HG02588 (cell line): ENCODE measurements around the gene JUN.

Source experiments
- ATAC-seq: cut with Tn5 transposase; IDR thresholded peaks from one replicate; pipeline ENCODE4 v1.9.1; 2021; ENCODE audit warnings: mild to moderate bottlenecking, moderate library complexity; ENCODE audit not compliant: unreplicated experiment

The JUN gene

GRCh38 chr1:58783993-58784757 is at the start of gene JUN:
Gene JUN (minus strand): TSS chr1:58784047. CDS start chr1:58783070, 977 bp downstream.
- ATAC-seq = peak; percentile 75

DNA sequence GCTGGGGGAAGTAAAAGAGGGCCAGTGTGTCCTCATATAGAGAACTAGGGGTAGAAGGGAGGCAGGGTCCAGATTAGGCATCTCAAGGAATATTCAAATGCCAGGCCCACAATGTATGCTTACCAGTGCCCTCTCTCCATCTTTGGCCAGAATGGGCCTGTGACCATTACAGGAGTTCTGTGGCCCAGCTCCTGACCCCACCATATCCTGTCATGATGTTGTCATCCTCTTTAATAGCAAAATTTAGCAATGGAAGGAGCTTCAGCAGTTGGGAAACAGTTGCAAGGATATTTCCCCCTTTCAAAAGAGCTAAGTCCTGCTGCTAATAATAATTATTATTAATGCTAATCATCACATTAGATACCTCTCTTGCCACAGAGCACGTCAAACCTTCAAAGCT is 49.3 kb upstream of the JUN start:
- no peak for ATAC-seq

- ATAC-seq = no peak
Measured at GRCh38 chr1:58830291-58830690, 46.4 kb upstream of the JUN start.

DNA sequence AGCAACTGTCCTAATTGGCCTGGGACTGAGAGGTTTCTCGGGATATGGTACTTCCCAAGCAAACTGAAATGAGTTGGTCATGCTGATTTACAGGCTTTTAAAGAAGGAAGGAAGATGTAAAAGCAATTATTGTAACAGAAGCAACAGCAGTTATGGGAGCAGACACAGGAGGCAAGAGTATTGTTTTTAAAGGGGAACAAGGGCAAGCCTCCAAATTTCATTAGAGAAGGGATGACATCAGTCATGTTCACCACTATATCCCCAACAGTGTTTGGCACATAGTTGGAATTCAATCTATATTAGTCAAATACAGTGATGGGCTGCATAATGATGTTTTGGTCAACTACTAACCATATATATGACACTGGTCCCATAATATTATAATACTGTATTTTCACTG is 46.0 kb upstream of the JUN start:
- ATAC-seq = no peak

DNA sequence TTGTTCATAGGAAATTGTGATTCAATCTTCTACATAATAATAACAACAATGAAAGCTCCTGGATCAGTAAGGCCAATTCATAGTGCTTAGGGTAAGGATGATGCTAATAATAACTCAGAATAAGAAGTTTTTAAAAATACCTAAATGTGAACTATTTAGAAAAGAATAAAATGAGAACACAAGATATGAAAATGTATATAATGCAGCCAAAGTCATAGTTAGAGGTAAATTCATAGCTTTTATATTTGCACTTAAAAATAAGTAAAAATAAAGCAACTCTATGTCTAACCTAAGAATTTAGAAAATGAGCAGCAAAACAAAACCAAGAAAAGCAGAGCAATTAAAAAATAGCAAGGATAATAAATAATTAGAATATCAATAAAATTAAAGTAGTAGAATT is 43.5 kb upstream of the JUN start:
- ATAC-seq = no peak

GRCh38 chr1:58824753-58825389 is 41.0 kb upstream of the JUN start:
- ATAC-seq = no peak

GRCh38 chr1:58823481-58824010 is 39.7 kb upstream of the JUN start:
- ATAC-seq = no peak

GRCh38 chr1:58821309-58821708 is 37.5 kb upstream of the JUN start:
- no peak for ATAC-seq

DNA sequence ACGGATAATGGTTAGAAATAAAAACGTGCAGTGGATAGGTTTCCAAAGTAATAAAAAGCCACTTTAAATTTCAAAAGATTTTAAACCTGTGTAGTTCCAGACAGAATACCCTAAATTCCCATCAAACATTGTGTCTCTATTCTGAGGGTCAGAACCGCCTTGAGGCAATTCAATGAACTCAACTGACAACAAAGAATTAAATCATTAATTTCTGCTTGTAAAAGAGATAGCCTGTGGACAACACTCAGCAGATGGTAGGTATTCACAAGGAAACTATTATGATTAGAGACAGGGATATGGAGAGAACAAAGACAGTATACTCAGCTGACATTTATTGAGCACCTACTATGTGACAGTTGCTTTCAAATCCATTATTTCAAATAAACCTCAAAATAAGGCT is 35.1 kb upstream of the JUN start:
- no peak for ATAC-seq

- no peak for ATAC-seq
Measured at GRCh38 chr1:58818075-58818474, 34.2 kb upstream of the JUN start.

GRCh38 chr1:58816747-58817221 is 32.9 kb upstream of the JUN start:
- ATAC-seq = no peak

DNA sequence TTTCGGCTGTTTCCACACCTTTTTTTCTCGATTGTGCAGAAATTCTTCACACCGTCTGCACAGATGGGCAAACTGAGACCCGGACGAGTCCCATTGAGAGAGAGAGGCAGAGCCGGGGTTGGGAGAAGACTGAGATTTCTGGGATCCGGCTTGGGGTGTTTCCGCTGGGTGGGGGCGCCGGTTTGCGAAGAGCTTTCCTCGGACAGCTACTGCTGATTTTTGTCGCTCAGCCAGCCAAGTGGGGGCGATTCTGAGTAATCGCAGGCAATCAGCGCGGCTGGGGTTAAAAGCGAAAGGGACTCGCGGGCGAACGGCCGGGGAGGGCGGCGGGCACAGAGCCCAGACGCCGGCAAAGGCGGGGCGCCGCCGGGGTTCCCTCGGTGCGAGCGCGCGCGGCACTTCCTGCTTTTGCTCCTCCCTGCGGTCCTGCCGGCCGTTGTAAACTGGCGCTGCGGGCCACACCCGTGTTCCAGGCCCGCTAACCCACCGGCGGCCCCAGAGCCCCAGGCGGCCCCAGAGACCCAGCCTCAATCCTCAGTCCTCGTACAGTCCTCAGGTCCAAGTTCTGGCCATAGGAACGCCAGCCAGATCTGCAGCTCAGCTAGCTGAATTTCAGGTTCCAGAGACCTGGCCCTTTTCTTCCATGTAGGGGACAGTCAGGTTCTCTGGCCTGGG is 32.4 kb upstream of the JUN start:
- ATAC-seq = peak; percentile 86

GRCh38 chr1:58815686-58816071 is 31.8 kb upstream of the JUN start:
- ATAC-seq = peak; percentile 16

GRCh38 chr1:58815069-58815685 is 31.3 kb upstream of the JUN start:
- ATAC-seq = peak; percentile 66

DNA sequence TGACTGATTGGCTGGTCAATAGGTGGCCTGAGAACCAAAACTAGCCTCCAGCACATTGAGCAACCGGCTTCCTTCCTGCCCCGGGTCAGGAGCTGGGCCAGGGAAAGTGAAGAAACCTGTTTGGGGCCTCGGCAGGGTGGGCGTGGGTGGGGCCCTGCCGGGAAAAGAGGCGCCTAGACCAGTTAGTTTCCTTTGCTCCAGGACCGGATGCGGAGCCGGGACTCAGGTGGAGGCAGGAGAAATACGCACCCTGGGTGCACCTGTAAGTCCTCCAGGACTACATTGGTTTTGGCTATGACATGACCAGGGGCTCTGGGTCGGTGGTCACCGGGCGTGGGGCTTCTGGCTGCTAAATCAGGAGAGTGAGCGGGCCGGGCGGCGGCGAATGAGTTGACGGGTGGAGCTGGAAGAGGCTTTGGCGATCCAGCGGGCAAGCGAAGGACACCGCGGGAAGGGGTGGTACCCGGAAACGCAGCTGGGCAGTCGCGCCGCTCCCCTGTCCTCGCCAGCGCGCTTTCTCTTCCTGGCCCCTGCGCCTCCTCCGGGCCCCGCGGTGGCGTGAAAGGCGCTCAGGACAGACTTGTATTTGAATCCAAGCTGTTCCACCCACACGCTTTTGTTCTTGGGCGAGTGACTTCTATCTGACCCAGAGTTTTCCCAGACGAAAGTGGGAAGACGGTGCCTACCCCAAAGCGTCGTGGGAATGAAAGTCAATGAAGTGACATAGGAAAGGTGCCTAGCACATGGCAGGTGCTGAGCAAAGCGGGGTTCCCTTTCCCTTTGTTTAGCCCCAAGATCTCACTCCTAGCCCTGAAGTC is 30.6 kb upstream of the JUN start:
- no peak for ATAC-seq

DNA sequence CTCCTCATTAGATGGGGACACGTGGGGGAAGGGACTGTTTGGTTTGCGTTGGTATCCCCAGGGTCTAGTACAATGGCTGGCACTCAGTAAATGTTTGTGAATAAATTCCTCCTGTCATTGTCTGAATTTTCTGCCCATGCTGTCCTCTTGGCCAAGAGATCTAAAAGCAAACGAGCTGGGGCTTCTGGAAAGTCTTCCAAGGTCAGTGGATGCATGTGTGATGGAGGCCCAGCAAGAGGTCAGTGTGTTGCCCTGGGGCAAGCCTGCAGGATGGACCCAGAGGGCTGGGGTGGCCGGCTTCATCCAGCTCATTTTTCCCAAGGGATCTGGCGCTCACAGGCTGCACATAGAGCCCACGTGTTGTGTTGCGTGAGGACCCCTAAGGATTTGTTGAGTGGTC is 30.0 kb upstream of the JUN start:
- no peak for ATAC-seq

- no peak for ATAC-seq
Measured at GRCh38 chr1:58813361-58813760, 29.5 kb upstream of the JUN start.

DNA sequence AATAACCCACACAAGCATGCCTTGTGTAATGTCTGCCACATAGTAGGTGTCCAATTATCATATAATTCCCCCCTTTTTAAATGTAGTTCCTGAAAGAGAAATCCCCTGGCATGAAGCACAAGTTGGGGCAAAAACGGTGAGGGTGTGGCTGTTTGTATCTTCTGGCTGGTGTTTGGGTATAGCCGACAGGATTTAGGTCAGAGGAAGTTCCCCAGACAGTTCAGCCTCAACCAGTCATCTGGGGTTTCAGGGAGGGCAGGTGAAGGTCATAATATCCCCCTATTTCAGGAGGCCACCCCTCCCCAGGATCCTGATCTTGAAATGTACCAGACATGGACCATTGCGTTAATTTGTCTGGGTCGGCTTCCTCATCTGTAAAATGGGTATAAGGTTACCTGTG is 29.1 kb upstream of the JUN start:
- ATAC-seq = no peak

GRCh38 chr1:58812468-58812867 is 28.6 kb upstream of the JUN start:
- ATAC-seq = no peak

GRCh38 chr1:58811303-58811702 is 27.5 kb upstream of the JUN start:
- no peak for ATAC-seq
